Measurements from ENCODE around the gene GCA.

The GCA gene

DNA sequence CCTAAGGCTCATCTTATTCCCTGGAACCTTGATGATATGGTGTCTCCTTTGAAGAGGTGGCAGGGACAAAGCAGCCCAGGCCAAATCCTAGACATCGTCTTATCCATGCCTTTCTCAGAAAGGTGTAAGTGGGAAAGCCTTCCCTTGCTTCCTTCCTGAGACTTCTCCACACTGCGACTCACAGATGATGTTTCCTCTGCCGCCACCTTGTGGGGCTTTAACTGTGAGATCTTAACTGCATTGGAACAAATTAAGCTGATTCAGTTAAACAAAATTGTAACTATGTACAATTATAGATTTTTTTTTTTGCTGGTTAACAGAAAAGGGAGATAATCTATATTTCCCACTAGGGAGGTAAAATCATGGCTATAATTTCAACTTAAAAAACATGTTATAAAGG is 10.0 kb upstream of the GCA start:
- Histone ChIP-seq H3K9ac (ENCODE audit: low read depth, low read length) (no peak overlapping the region), H3K79me2 (ENCODE audit: insufficient read depth, low read length) (no peaks in the 10 kb centered on the region), H2AFZ (ENCODE audit: low read depth, low read length) (no peak overlapping the region), H3K4me2 (ENCODE audit: insufficient read depth, low read length) (no peak overlapping the region), H3K4me1 (ENCODE audit: insufficient read depth, low read length) (no peaks in the 10 kb centered on the region), H3K27ac (ENCODE audit: low read length) (no peak overlapping the region), H4K20me1 (ENCODE audit: insufficient read depth, low read length) (no peaks in the 10 kb centered on the region), H3K9me3 (ENCODE audit: insufficient read depth, low read length, severe bottlenecking) (no peaks in the 10 kb centered on the region), H3K4me3 (ENCODE audit: low read depth in 1 of 2, low read length in 2 of 2) (no peak overlapping the region), H3K36me3 (ENCODE audit: insufficient read depth, low read length) (no peaks in the 10 kb centered on the region), H3K27me3 (ENCODE audit: insufficient read depth, low read length, poor library complexity) (peaks cover 2% of the 10 kb centered on the region)
- TF ChIP-seq, protein P1, sequence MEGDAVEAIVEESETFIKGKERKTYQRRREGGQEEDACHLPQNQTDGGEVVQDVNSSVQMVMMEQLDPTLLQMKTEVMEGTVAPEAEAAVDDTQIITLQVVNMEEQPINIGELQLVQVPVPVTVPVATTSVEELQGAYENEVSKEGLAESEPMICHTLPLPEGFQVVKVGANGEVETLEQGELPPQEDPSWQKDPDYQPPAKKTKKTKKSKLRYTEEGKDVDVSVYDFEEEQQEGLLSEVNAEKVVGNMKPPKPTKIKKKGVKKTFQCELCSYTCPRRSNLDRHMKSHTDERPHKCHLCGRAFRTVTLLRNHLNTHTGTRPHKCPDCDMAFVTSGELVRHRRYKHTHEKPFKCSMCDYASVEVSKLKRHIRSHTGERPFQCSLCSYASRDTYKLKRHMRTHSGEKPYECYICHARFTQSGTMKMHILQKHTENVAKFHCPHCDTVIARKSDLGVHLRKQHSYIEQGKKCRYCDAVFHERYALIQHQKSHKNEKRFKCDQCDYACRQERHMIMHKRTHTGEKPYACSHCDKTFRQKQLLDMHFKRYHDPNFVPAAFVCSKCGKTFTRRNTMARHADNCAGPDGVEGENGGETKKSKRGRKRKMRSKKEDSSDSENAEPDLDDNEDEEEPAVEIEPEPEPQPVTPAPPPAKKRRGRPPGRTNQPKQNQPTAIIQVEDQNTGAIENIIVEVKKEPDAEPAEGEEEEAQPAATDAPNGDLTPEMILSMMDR (IDR thresholded peaks at IDR 0.05; ENCODE audit: borderline replicate concordance, extremely low read depth, low read length, poor library complexity, severe bottlenecking): peak; percentile 70
- TF ChIP-seq EZH2 (IDR thresholded peaks at IDR 0.05; ENCODE audit: borderline replicate concordance, low read depth, low read length, severe bottlenecking): no peak
- peak; percentile 31 for DNase-seq
- peak; percentile 88 for ATAC-seq (ENCODE audit: insufficient read depth, low read depth)

DNA sequence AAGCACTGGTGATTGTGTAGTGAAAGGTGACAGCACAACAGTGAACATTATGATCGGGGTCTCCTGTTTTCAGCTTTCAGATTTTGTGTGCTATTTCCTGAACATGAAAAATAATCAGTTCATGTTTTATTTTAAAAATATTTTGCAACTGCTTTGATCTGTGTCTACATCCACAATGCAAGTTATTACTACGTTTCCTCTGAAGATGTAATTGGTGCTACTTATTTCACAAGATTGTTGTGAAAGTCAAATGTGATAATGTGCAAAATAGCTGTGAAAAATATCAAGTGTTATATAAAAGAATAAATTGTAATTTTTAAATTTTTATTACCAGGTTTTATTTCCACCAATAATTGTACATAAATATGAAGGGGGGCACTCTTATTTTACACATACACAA is 6.1 kb upstream of the GCA start:
- DNase-seq: no peak
- Histone ChIP-seq H3K4me1 (ENCODE audit: insufficient read depth, low read length) (no peaks in the 10 kb centered on the region), H3K79me2 (ENCODE audit: insufficient read depth, low read length) (no peaks in the 10 kb centered on the region), H3K27ac (ENCODE audit: low read length) (no peak overlapping the region), H3K4me2 (ENCODE audit: insufficient read depth, low read length) (no peak overlapping the region), H3K36me3 (ENCODE audit: insufficient read depth, low read length) (no peaks in the 10 kb centered on the region), H3K27me3 (ENCODE audit: insufficient read depth, low read length, poor library complexity) (peaks cover 2% of the 10 kb centered on the region), H3K9me3 (ENCODE audit: insufficient read depth, low read length, severe bottlenecking) (no peaks in the 10 kb centered on the region), H3K4me3 (ENCODE audit: low read depth in 1 of 2, low read length in 2 of 2) (no peak overlapping the region), H2AFZ (ENCODE audit: low read depth, low read length) (no peak overlapping the region), H4K20me1 (ENCODE audit: insufficient read depth, low read length) (no peaks in the 10 kb centered on the region), H3K9ac (ENCODE audit: low read depth, low read length) (no peak overlapping the region)
- no peak for TF ChIP-seq EZH2 (IDR thresholded peaks at IDR 0.05; ENCODE audit: borderline replicate concordance, low read depth, low read length, severe bottlenecking)
- TF ChIP-seq, protein P1 (IDR thresholded peaks at IDR 0.05; ENCODE audit: borderline replicate concordance, extremely low read depth, low read length, poor library complexity, severe bottlenecking): no peak
- no peak for ATAC-seq (ENCODE audit: insufficient read depth, low read depth)

- peaks cover 19% of the 10 kb centered on the region for H3K4me1 ChIP-seq (ENCODE audit: insufficient read depth, low read length)
- no peaks in the 10 kb centered on the region for H4K20me1 ChIP-seq (ENCODE audit: insufficient read depth, low read length)
- H3K79me2 ChIP-seq (ENCODE audit: insufficient read depth, low read length): no peaks in the 10 kb centered on the region
- no peak for DNase-seq
- H2AFZ ChIP-seq (ENCODE audit: low read depth, low read length): no peak overlapping the region
- H3K27ac ChIP-seq (ENCODE audit: low read length): no peak overlapping the region
- no peak for ATAC-seq (ENCODE audit: insufficient read depth, low read depth)
- H3K4me3 ChIP-seq (ENCODE audit: low read depth in 1 of 2, low read length in 2 of 2): no peak overlapping the region
- H3K36me3 ChIP-seq (ENCODE audit: insufficient read depth, low read length): no peaks in the 10 kb centered on the region
- TF ChIP-seq EZH2 (IDR thresholded peaks at IDR 0.05; ENCODE audit: borderline replicate concordance, low read depth, low read length, severe bottlenecking): no peak
- TF ChIP-seq, protein P1 (IDR thresholded peaks at IDR 0.05; ENCODE audit: borderline replicate concordance, extremely low read depth, low read length, poor library complexity, severe bottlenecking): no peak
- H3K4me2 ChIP-seq (ENCODE audit: insufficient read depth, low read length): no peak overlapping the region
- H3K27me3 ChIP-seq (ENCODE audit: insufficient read depth, low read length, poor library complexity): peaks cover 5% of the 10 kb centered on the region
- H3K9me3 ChIP-seq (ENCODE audit: insufficient read depth, low read length, severe bottlenecking): no peaks in the 10 kb centered on the region
- H3K9ac ChIP-seq (ENCODE audit: low read depth, low read length): no peak overlapping the region
Observed at GRCh38 chr2:162340822-162341221, 3.1 kb upstream of the GCA start.

DNA sequence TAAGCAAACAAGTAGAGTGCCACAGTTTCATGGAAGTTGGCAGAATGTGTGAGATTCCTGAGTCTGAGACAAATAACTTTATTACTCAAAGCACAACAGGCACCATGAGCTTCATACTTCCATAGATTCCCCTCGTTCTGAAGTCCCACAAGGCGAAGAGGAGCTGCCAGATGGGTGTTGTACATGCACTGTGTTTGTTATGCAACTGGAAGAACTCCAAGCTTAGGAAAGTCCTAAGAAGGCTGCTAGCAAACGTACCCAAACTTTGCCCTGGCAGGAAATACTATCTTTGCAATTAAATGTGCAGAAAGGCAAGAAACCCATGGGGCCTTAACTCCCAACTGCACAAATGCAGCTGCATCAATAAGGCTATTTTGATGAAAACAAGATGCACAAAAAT is 1.6 kb upstream of the GCA start:
- ATAC-seq (ENCODE audit: insufficient read depth, low read depth): no peak
- H2AFZ ChIP-seq (ENCODE audit: low read depth, low read length): no peak overlapping the region

More for the DNA sequence above, 1.6 kb upstream of the GCA start:
- no peak for TF ChIP-seq EZH2 (IDR thresholded peaks at IDR 0.05; ENCODE audit: borderline replicate concordance, low read depth, low read length, severe bottlenecking)
- TF ChIP-seq, protein P1 (IDR thresholded peaks at IDR 0.05; ENCODE audit: borderline replicate concordance, extremely low read depth, low read length, poor library complexity, severe bottlenecking): no peak
- Histone ChIP-seq H3K4me2 (ENCODE audit: insufficient read depth, low read length) (no peak overlapping the region), H3K4me3 (ENCODE audit: low read depth in 1 of 2, low read length in 2 of 2) (no peak overlapping the region), H3K9ac (ENCODE audit: low read depth, low read length) (no peak overlapping the region), H3K79me2 (ENCODE audit: insufficient read depth, low read length) (no peaks in the 10 kb centered on the region), H3K9me3 (ENCODE audit: insufficient read depth, low read length, severe bottlenecking) (no peaks in the 10 kb centered on the region), H3K4me1 (ENCODE audit: insufficient read depth, low read length) (peaks cover 19% of the 10 kb centered on the region), H3K27me3 (ENCODE audit: insufficient read depth, low read length, poor library complexity) (peaks cover 3% of the 10 kb centered on the region), H4K20me1 (ENCODE audit: insufficient read depth, low read length) (no peaks in the 10 kb centered on the region), H3K27ac (ENCODE audit: low read length) (no peak overlapping the region), H3K36me3 (ENCODE audit: insufficient read depth, low read length) (no peaks in the 10 kb centered on the region)
- no peak for DNase-seq
